IPS-15b (cell line): Measurements from ENCODE around the gene CCDC141.

ENCODE experiments used
- H3K27me3 ChIP-seq: one replicate; pipeline ENCODE4 v1.6.1; 2013; ENCODE audit warnings: low read length; ENCODE audit not compliant: control insufficient read depth, insufficient read depth
- H3K36me3 ChIP-seq: one replicate; pipeline ENCODE4 v1.6.1; 2013; ENCODE audit warnings: low read length; ENCODE audit not compliant: control insufficient read depth, insufficient read depth
- H3K4me1 ChIP-seq: one replicate; pipeline ENCODE4 v1.6.1; 2013; ENCODE audit warnings: mild to moderate bottlenecking, low read length; ENCODE audit not compliant: control insufficient read depth, insufficient read depth
- H3K4me3 ChIP-seq: one replicate; pipeline ENCODE4 v1.5.1; 2013; ENCODE audit warnings: low read depth, low read length
- H3K9ac ChIP-seq: one replicate; pipeline ENCODE4 v1.6.1; 2013; ENCODE audit warnings: low read depth, mild to moderate bottlenecking, low read length
- H3K9me3 ChIP-seq: one replicate; pipeline ENCODE4 v1.6.1; 2013; ENCODE audit warnings: mild to moderate bottlenecking, low read length; ENCODE audit not compliant: control insufficient read depth, insufficient read depth

The CCDC141 gene

GRCh38 chr2:178810422-178810821, 239.5 kb downstream of the CCDC141 start:
- Histone ChIP-seq H3K27me3 (no peaks in the 10 kb centered on the region), H3K4me3 (no peak overlapping the region), H3K4me1 (no peaks in the 10 kb centered on the region), H3K9ac (no peak overlapping the region), H3K9me3 (no peaks in the 10 kb centered on the region), H3K36me3 (no peaks in the 10 kb centered on the region)

- Histone ChIP-seq H3K9ac (no peak within 1 kb of the TSS), H3K4me3 (no peak within 1 kb of the TSS), H3K4me1 (no peaks in the 10 kb centered on the region), H3K36me3 (no peaks in the 10 kb centered on the region), H3K9me3 (no peaks in the 10 kb centered on the region), H3K27me3 (no peaks in the 10 kb centered on the region)
Measured at GRCh38 chr2:178807227-178808008, 242.5 kb downstream of the CCDC141 start, which contains the start of gene TTN. TSS of gene TTN (minus strand) at chr2:178807423. CDS start at chr2:178804642, 2,781 bp downstream.

- H3K4me3 ChIP-seq, result no peak overlapping the region
- H3K4me1 ChIP-seq, result no peaks in the 10 kb centered on the region
- H3K9ac ChIP-seq, result no peak overlapping the region
- H3K36me3 ChIP-seq, result no peaks in the 10 kb centered on the region
- no peaks in the 10 kb centered on the region for H3K9me3 ChIP-seq
- no peaks in the 10 kb centered on the region for H3K27me3 ChIP-seq
Measured at GRCh38 chr2:178806543-178806942, 243.4 kb downstream of the CCDC141 start.

- Histone ChIP-seq H3K9me3 (no peaks in the 10 kb centered on the region), H3K4me3 (no peak overlapping the region), H3K36me3 (no peaks in the 10 kb centered on the region), H3K27me3 (no peaks in the 10 kb centered on the region), H3K9ac (no peak overlapping the region), H3K4me1 (no peaks in the 10 kb centered on the region)
Measured at GRCh38 chr2:178805457-178805856, 244.5 kb downstream of the CCDC141 start.

GRCh38 chr2:178804791-178805190, 245.1 kb downstream of the CCDC141 start:
- Histone ChIP-seq H3K9ac (no peak overlapping the region), H3K36me3 (no peaks in the 10 kb centered on the region), H3K27me3 (no peaks in the 10 kb centered on the region), H3K4me3 (no peak overlapping the region), H3K9me3 (no peaks in the 10 kb centered on the region), H3K4me1 (no peaks in the 10 kb centered on the region)

- Histone ChIP-seq H3K27me3 (no peaks in the 10 kb centered on the region), H3K9me3 (no peaks in the 10 kb centered on the region), H3K4me1 (no peaks in the 10 kb centered on the region), H3K36me3 (no peaks in the 10 kb centered on the region), H3K4me3 (no peak overlapping the region), H3K9ac (no peak overlapping the region)
Measured at GRCh38 chr2:178800510-178800909, 249.4 kb downstream of the CCDC141 start.

GRCh38 chr2:178799305-178799704, 250.6 kb downstream of the CCDC141 start:
- no peaks in the 10 kb centered on the region for H3K36me3 ChIP-seq
- H3K9ac ChIP-seq, result no peak overlapping the region
- no peaks in the 10 kb centered on the region for H3K27me3 ChIP-seq
- no peaks in the 10 kb centered on the region for H3K4me1 ChIP-seq
- H3K9me3 ChIP-seq, result no peaks in the 10 kb centered on the region
- H3K4me3 ChIP-seq, result no peak overlapping the region

GRCh38 chr2:178796079-178796677, 253.8 kb downstream of the CCDC141 start:
- H3K4me1 ChIP-seq, result no peaks in the 10 kb centered on the region
- no peaks in the 10 kb centered on the region for H3K27me3 ChIP-seq
- H3K9ac ChIP-seq, result no peak overlapping the region
- H3K36me3 ChIP-seq, result no peaks in the 10 kb centered on the region
- no peaks in the 10 kb centered on the region for H3K9me3 ChIP-seq
- no peak overlapping the region for H3K4me3 ChIP-seq

GRCh38 chr2:178787934-178788333, 262.0 kb downstream of the CCDC141 start:
- H3K27me3 ChIP-seq, result no peaks in the 10 kb centered on the region
- H3K4me3 ChIP-seq, result no peak overlapping the region
- no peak overlapping the region for H3K9ac ChIP-seq
- H3K4me1 ChIP-seq, result peaks cover 3% of the 10 kb centered on the region
- H3K36me3 ChIP-seq, result no peaks in the 10 kb centered on the region
- H3K9me3 ChIP-seq, result no peaks in the 10 kb centered on the region

GRCh38 chr2:178787155-178787554, 262.8 kb downstream of the CCDC141 start:
- Histone ChIP-seq H3K36me3 (no peaks in the 10 kb centered on the region), H3K9me3 (no peaks in the 10 kb centered on the region), H3K4me3 (no peak overlapping the region), H3K27me3 (no peaks in the 10 kb centered on the region), H3K9ac (no peak overlapping the region), H3K4me1 (peaks cover 3% of the 10 kb centered on the region)

GRCh38 chr2:178783889-178784288, 266.0 kb downstream of the CCDC141 start:
- H3K9ac ChIP-seq, result no peak overlapping the region
- H3K4me3 ChIP-seq, result no peak overlapping the region
- no peaks in the 10 kb centered on the region for H3K4me1 ChIP-seq
- no peaks in the 10 kb centered on the region for H3K27me3 ChIP-seq
- H3K9me3 ChIP-seq, result no peaks in the 10 kb centered on the region
- H3K36me3 ChIP-seq, result no peaks in the 10 kb centered on the region

- no peak overlapping the region for H3K9ac ChIP-seq
- H3K27me3 ChIP-seq, result no peaks in the 10 kb centered on the region
- no peaks in the 10 kb centered on the region for H3K4me1 ChIP-seq
- no peak overlapping the region for H3K4me3 ChIP-seq
- H3K36me3 ChIP-seq, result no peaks in the 10 kb centered on the region
- no peaks in the 10 kb centered on the region for H3K9me3 ChIP-seq
Measured at GRCh38 chr2:178782236-178782635, 267.7 kb downstream of the CCDC141 start.
